HTERT RPE-1 (cell line): ENCODE data around the gene FAM98A.

Source experiments
- in situ Hi-C: fragments of 300-500 bp; cut with MboI; formaldehyde crosslinking; loops from 4 replicates; pipeline ENCODE4 v1.14.3; 2020; ENCODE audit warnings: low sequenced_read_pairs

FAM98A gene

GRCh38 chr2:33599175-33599942, at the start of gene FAM98A:
Gene FAM98A, minus strand, starts transcription at chr2:33599299. Its CDS starts 78 bp downstream, at chr2:33599221.
- in situ Hi-C loops = no loop called here

- in situ Hi-C loops = no loop called here
Observed at GRCh38 chr2:33645861-33646260, 46.8 kb upstream of the FAM98A start.

GRCh38 chr2:33644215-33644614, 45.1 kb upstream of the FAM98A start:
- in situ Hi-C loops = no loop called here

GRCh38 chr2:33636001-33636400, 36.9 kb upstream of the FAM98A start:
- in situ Hi-C loops = no loop called here

- in situ Hi-C loops = no loop called here
Observed at GRCh38 chr2:33634261-33634910, 35.3 kb upstream of the FAM98A start.

- in situ Hi-C loops = no loop called here
Observed at GRCh38 chr2:33633315-33633714, 34.2 kb upstream of the FAM98A start.

- in situ Hi-C loops = no loop called here
Observed at GRCh38 chr2:33632831-33633230, 33.7 kb upstream of the FAM98A start.

- in situ Hi-C loops = no loop called here
Observed at GRCh38 chr2:33628031-33628827, 29.1 kb upstream of the FAM98A start.

- in situ Hi-C loops = no loop called here
Observed at GRCh38 chr2:33619028-33619427, 19.9 kb upstream of the FAM98A start.

- in situ Hi-C loops = no loop called here
Observed at GRCh38 chr2:33617989-33618388, 18.9 kb upstream of the FAM98A start.

- in situ Hi-C loops = no loop called here
Observed at GRCh38 chr2:33617401-33617800, 18.3 kb upstream of the FAM98A start.

GRCh38 chr2:33616873-33617272, 17.8 kb upstream of the FAM98A start:
- in situ Hi-C loops = no loop called here

- in situ Hi-C loops = no loop called here
Observed at GRCh38 chr2:33614190-33614589, 15.1 kb upstream of the FAM98A start.

- in situ Hi-C loops = no loop called here
Observed at GRCh38 chr2:33607905-33608304, 8.8 kb upstream of the FAM98A start.

GRCh38 chr2:33607251-33607721, 8.2 kb upstream of the FAM98A start:
- in situ Hi-C loops = no loop called here

- in situ Hi-C loops = no loop called here
Observed at GRCh38 chr2:33606622-33607021, 7.5 kb upstream of the FAM98A start.

GRCh38 chr2:33606100-33606499, 7.0 kb upstream of the FAM98A start:
- in situ Hi-C loops = no loop called here

- in situ Hi-C loops = no loop called here
Observed at GRCh38 chr2:33605056-33605455, 6.0 kb upstream of the FAM98A start.

GRCh38 chr2:33603416-33603815, 4.3 kb upstream of the FAM98A start:
- in situ Hi-C loops = no loop called here

- in situ Hi-C loops = no loop called here
Observed at GRCh38 chr2:33602201-33602830, 3.2 kb upstream of the FAM98A start.

- in situ Hi-C loops = no loop called here
Observed at GRCh38 chr2:33599943-33600192, 769 bp upstream of the FAM98A start.
